Aorta (tissue), 5 donors: Measurements from ENCODE around the gene LNPK. TPM values are rescaled to one million over a fixed set of nuclear protein-coding genes. Genes with fewer than 3 reads are reported as not detected.
"Not testable (repeated sequence)": the region's sequence is repeated elsewhere in the genome, so short reads cannot be mapped to it uniquely, and the experiment has no call there.

Source experiments
- ATAC-seq: fragments of 200-7000 bp; cut with Tn5 transposase; one replicate; pipeline ENCODE4 v1.9.1; 2022; ENCODE audit warnings: moderate library complexity; ENCODE audit not compliant: low FRiP score
- DNase-seq, 2 donors: peaks; one replicate each; pipeline ENCODE4 v3.0.0-alpha.2; 2020
- H3K27ac ChIP-seq, 2 donors: one replicate each; pipeline ENCODE4 v1.5.1; 2013; ENCODE audit warnings: low read length in 2 of 2, mild to moderate bottlenecking in 2 of 2, moderate library complexity in 2 of 2, control low read depth in 1 of 2, inconsistent platforms in 1 of 2, low read depth in 1 of 2
- H3K27me3 ChIP-seq, 2 donors: one replicate each; pipeline ENCODE4 v1.6.1; 2013; ENCODE audit warnings: control low read depth in 1 of 2, low read length in 1 of 2, mild to moderate bottlenecking in 1 of 2, moderate library complexity in 1 of 2; ENCODE audit not compliant: insufficient read depth in 2 of 2, control insufficient read depth in 1 of 2
- H3K36me3 ChIP-seq, 2 donors: one replicate each; pipeline ENCODE4 v1.6.1; 2013; ENCODE audit warnings: control low read depth in 1 of 2, low read length in 1 of 2, mild to moderate bottlenecking in 1 of 2; ENCODE audit not compliant: insufficient read depth in 2 of 2, control insufficient read depth in 1 of 2
- H3K4me1 ChIP-seq, 2 donors: one replicate each; pipeline ENCODE4 v1.6.1; 2013; ENCODE audit warnings: low read length in 2 of 2, control low read depth in 1 of 2, mild to moderate bottlenecking in 1 of 2, moderate library complexity in 1 of 2; ENCODE audit not compliant: insufficient read depth in 2 of 2, control insufficient read depth in 1 of 2
- H3K4me3 ChIP-seq, 2 donors: one replicate each; pipeline ENCODE4 v1.5.1; 2013; ENCODE audit warnings: low read length in 2 of 2, control low read depth in 1 of 2, mild to moderate bottlenecking in 1 of 2
- H3K9me3 ChIP-seq: one replicate; pipeline ENCODE4 v1.6.1; 2013; ENCODE audit warnings: mild to moderate bottlenecking, low read length; ENCODE audit not compliant: control insufficient read depth
- WGBS, 2 donors: extraction: QIAGEN DNeasy Blood & Tissue Kit; methylation state at CpG; one replicate each; pipeline ENCODE4 v1.1.7; 2013; 5-methylcytosine and 5-hydroxymethylcytosine counted together
- intact Hi-C, 2 donors: fragments of 100-400 bp; cut with DNase I; formaldehyde crosslinking; loops; one replicate each; pipeline versions ENCODE4 v1.14.2 to v1.15.0; 2022
- polyA plus RNA-seq, 2 donors: library from polyadenylated mRNA; stranded (reverse); fragments of 200-250 nt; gene quantifications; one replicate each; pipeline ENCODE4 v1.2.3, GENCODE V29; 2013
- total RNA-seq, 2 donors: library from RNA; stranded (reverse); fragmentation: NEBNext Ultra II Directional; extraction: Animal tissue kit (Norgen Biotek cat#: 25700); gene quantifications; one replicate each; pipeline ENCODE4 v1.2.1, GENCODE V29; 2021
- donor health status: healthy with polysubstance abuse.
- donor health status: Bipolar disorder and iron deficiency.
- donor health status: DM: no; HTN: no; CAD: no.
- donor health status: DM: no; HTN: no; CAD: no.
- donor health status: DM: yes; HTN: yes; CAD: no.

The LNPK gene
- total and polyA plus RNA-seq, 4 donors = 7.0 to 40.7 (median 21.0) TPM

GRCh38 chr2:175904035-175904434 lies 98.0 kb downstream of the LNPK start:
- WGBS, 2 donors = 3 to 7% methylated on average over 4 of the region's 4 CpGs
- intact Hi-C loops = no loop called here
- Histone ChIP-seq H3K27me3 (no peaks in the 10 kb centered on the region), H3K4me3 (no peak overlapping the region), H3K27ac (no peak overlapping the region), H3K9me3 (no peaks in the 10 kb centered on the region), H3K36me3 (no peaks in the 10 kb centered on the region), H3K4me1 (peaks cover 4% of the 10 kb centered on the region in 2 donors)
- peak; percentile 29 for ATAC-seq
- no peak for DNase-seq

- H3K36me3 ChIP-seq = no peaks in the 10 kb centered on the region
- intact Hi-C loops = no loop called here
- no peak for ATAC-seq
- DNase-seq = no peak
- no peak overlapping the region for H3K4me3 ChIP-seq
- WGBS, 2 donors = 4 to 17% methylated on average over 1 of the region's 1 CpG
- peaks cover 4% of the 10 kb centered on the region in 2 donors for H3K4me1 ChIP-seq
- no peak overlapping the region for H3K27ac ChIP-seq
- H3K27me3 ChIP-seq = no peaks in the 10 kb centered on the region
- no peaks in the 10 kb centered on the region for H3K9me3 ChIP-seq
Measured at GRCh38 chr2:175903384-175903936, 98.6 kb downstream of the LNPK start.

GRCh38 chr2:175895957-175896356 lies 106.1 kb downstream of the LNPK start:
- intact Hi-C loops, DNase-seq, H3K4me1 ChIP-seq, H3K27ac ChIP-seq, H3K4me3 ChIP-seq, H3K9me3 ChIP-seq, ATAC-seq, H3K27me3 ChIP-seq, H3K36me3 ChIP-seq: not testable (repeated sequence)
- 98 to 100% methylated on average over 1 of the region's 1 CpG for WGBS, 2 donors

GRCh38 chr2:175892046-175892445 lies 110.0 kb downstream of the LNPK start:
- Histone ChIP-seq H3K27ac (no peak overlapping the region), H3K4me1 (no peaks in the 10 kb centered on the region), H3K36me3 (no peaks in the 10 kb centered on the region), H3K9me3 (no peaks in the 10 kb centered on the region), H3K27me3 (no peaks in the 10 kb centered on the region), H3K4me3 (no peak overlapping the region)
- 28 to 29% methylated on average over 2 of the region's 2 CpGs for WGBS, 2 donors
- intact Hi-C loops = no loop called here
- DNase-seq (no peak), ATAC-seq (no peak)

- ATAC-seq (no peak), DNase-seq (no peak)
- no peaks in the 10 kb centered on the region for H3K36me3 ChIP-seq
- H3K9me3 ChIP-seq = no peaks in the 10 kb centered on the region
- H3K4me3 ChIP-seq = no peak overlapping the region
- intact Hi-C loops = no loop called here
- no peaks in the 10 kb centered on the region for H3K27me3 ChIP-seq
- H3K4me1 ChIP-seq = no peaks in the 10 kb centered on the region
- 93 to 95% methylated on average over 9 of the region's 9 CpGs for WGBS, 2 donors
- H3K27ac ChIP-seq = no peak overlapping the region
Measured at GRCh38 chr2:175890636-175891242, 111.3 kb downstream of the LNPK start.

GRCh38 chr2:175889701-175890302 lies 112.3 kb downstream of the LNPK start:
- Histone ChIP-seq H3K9me3 (no peaks in the 10 kb centered on the region), H3K4me1 (no peaks in the 10 kb centered on the region), H3K27ac (no peak overlapping the region), H3K27me3 (no peaks in the 10 kb centered on the region), H3K36me3 (no peaks in the 10 kb centered on the region), H3K4me3 (no peak overlapping the region)
- WGBS, 2 donors = 93 to 95% methylated on average over 3 of the region's 3 CpGs
- intact Hi-C loops = no loop called here
- DNase-seq (no peak), ATAC-seq (no peak)

- 84 to 98% methylated on average over 2 of the region's 2 CpGs for WGBS, 2 donors
- ATAC-seq (no peak), DNase-seq (no peak)
- H3K4me1 ChIP-seq = no peaks in the 10 kb centered on the region
- no peaks in the 10 kb centered on the region for H3K36me3 ChIP-seq
- H3K27ac ChIP-seq = no peak overlapping the region
- H3K27me3 ChIP-seq = no peaks in the 10 kb centered on the region
- no peaks in the 10 kb centered on the region for H3K9me3 ChIP-seq
- H3K4me3 ChIP-seq = no peak overlapping the region
- intact Hi-C loops = no loop called here
Measured at GRCh38 chr2:175887776-175888175, 114.3 kb downstream of the LNPK start.

- no peak for ATAC-seq
- no peaks in the 10 kb centered on the region for H3K9me3 ChIP-seq
- no peak overlapping the region for H3K27ac ChIP-seq
- intact Hi-C loops = no loop called here
- no peak for DNase-seq
- WGBS, 2 donors = 61% methylated on average over 7 of the region's 7 CpGs
- no peaks in the 10 kb centered on the region for H3K27me3 ChIP-seq
- no peak overlapping the region for H3K4me3 ChIP-seq
- no peaks in the 10 kb centered on the region for H3K4me1 ChIP-seq
- H3K36me3 ChIP-seq = no peaks in the 10 kb centered on the region
Measured at GRCh38 chr2:175884697-175885393, 117.2 kb downstream of the LNPK start.
